NCI-H187 treated with DMSO at 0.1 percent for 48 hours (cell line): ENCODE measurements around the gene PDILT.

Source experiments
- DNase-seq: peaks from one replicate; lab custom pipeline; 2025; lab: John Stamatoyannopoulos, UW

The PDILT gene

GRCh38 chr16:20363191-20363590 lies 41.3 kb downstream of the PDILT start:
- no peak for DNase-seq

- DNase-seq, result no peak
These were observed 44.5 kb downstream of the PDILT start for GRCh38 chr16:20359997-20360396.

GRCh38 chr16:20355114-20355782 lies 49.3 kb downstream of the PDILT start:
- DNase-seq, result no peak

- no peak for DNase-seq
These were observed 51.2 kb downstream of the PDILT start for GRCh38 chr16:20353379-20353778.

GRCh38 chr16:20352615-20353014 lies 51.9 kb downstream of the PDILT start, which contains the start of gene UMOD:
Gene UMOD (minus strand): TSS chr16:20352715. CDS start chr16:20350737, 1,978 bp downstream.
- no peak for DNase-seq

- DNase-seq, result no peak
These were observed 54.9 kb downstream of the PDILT start for GRCh38 chr16:20349615-20350014.

GRCh38 chr16:20348365-20349185 lies 56.0 kb downstream of the PDILT start:
- no peak for DNase-seq

- no peak for DNase-seq
These were observed 56.7 kb downstream of the PDILT start for GRCh38 chr16:20347666-20348364.

GRCh38 chr16:20344611-20345010 lies 59.9 kb downstream of the PDILT start:
- DNase-seq, result no peak

GRCh38 chr16:20339744-20340143 lies 64.8 kb downstream of the PDILT start:
- no peak for DNase-seq

GRCh38 chr16:20336955-20337354 lies 67.6 kb downstream of the PDILT start:
- DNase-seq, result no peak

GRCh38 chr16:20334396-20334795 lies 70.1 kb downstream of the PDILT start:
- no peak for DNase-seq

- no peak for DNase-seq
These were observed 71.4 kb downstream of the PDILT start for GRCh38 chr16:20333120-20333519.

- no peak for DNase-seq
These were observed 72.1 kb downstream of the PDILT start for GRCh38 chr16:20332411-20332810.

GRCh38 chr16:20331635-20332034 lies 72.9 kb downstream of the PDILT start:
- no peak for DNase-seq

GRCh38 chr16:20329392-20330138 lies 75.0 kb downstream of the PDILT start:
- no peak for DNase-seq

GRCh38 chr16:20327444-20328041 lies 77.0 kb downstream of the PDILT start, which contains the start of gene GP2:
Gene GP2 (minus strand): TSS chr16:20327513. CDS start chr16:20326431, 1,082 bp downstream.
- no peak for DNase-seq

GRCh38 chr16:20326321-20326720 lies 78.2 kb downstream of the PDILT start:
- no peak for DNase-seq

GRCh38 chr16:20325005-20325404 lies 79.5 kb downstream of the PDILT start:
- DNase-seq, result no peak

GRCh38 chr16:20323591-20324117 lies 80.9 kb downstream of the PDILT start:
- peak; percentile 28 for DNase-seq

- no peak for DNase-seq
These were observed 81.8 kb downstream of the PDILT start for GRCh38 chr16:20322696-20323095.
